Fibroblast of gingiva (primary cell): Measurements from ENCODE around the gene PDE4B.

ENCODE experiments used
- DNase-seq: peaks from one replicate; pipeline ENCODE4 v3.0.0-alpha.2; 2011; ENCODE audit warnings: low read depth

The PDE4B gene

DNA sequence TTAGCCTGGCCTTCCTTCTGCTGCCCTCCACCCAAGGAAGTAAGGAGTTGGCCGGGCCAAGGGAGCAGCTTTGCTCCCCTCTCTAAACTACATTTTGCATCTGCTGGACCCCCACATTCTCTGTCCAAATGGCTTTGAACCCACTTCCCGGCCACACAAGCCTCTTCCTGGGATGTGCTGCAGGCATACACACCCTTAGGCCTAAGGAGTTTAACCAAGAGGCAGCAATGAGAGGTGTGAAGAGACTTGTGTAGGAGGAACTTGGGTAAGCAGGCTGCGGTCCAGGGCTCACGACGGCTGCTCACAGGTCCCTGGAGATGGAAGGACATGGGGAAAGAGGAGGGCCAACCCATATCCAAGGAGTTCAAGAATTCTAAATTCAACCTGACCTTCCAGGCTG is 544.6 kb downstream of the PDE4B start:
- no peak for DNase-seq

DNA sequence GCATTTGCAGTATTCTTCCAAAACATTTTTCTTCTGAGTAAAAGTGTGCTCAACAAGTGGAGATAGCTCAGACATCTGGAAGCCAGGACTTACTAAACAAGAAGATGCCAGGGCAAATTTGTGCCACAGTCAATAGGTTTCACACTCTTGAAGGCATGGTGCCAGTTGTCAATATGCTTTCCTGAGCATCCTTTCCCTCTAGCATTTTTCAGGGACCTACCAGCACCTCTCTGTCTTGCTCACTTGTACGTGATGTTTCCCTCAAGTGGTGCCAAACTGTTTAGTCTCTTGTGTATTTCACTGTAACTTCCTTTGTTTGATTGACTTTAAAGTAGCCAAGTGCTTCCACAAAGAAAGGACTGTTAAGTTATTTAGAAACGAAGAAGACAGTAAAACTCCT is 547.2 kb downstream of the PDE4B start:
- DNase-seq, result no peak

DNA sequence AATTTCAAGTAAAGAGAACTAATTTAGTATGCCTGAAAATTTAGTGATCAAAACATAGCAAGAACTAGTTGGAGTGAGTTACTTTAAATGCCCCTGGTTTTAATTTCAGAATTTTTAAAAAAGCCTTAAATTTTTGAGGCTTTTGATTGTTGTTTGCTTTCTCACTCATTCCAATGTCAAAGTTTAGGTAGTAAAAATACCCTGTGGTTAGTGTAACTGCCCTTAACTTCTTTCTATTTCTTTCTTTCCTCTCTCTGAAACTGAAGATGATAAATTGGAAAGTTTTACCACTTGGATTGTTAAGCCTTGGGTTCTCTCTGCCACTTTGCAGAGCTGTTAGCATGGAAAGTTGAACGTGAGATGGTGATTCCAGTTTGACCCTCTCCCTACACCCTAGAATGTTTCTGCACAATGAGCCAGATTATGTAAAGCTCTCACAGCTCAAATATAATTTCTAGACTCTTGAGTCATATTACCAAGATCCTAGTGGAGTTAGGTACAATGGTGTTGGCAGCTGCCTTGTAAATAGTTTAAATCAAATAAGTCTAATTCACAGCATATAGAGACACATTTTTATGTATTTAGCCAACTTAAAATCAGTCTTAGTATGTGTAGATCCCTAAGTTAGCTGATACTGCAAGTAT is 548.9 kb downstream of the PDE4B start:
- DNase-seq, result no peak

DNA sequence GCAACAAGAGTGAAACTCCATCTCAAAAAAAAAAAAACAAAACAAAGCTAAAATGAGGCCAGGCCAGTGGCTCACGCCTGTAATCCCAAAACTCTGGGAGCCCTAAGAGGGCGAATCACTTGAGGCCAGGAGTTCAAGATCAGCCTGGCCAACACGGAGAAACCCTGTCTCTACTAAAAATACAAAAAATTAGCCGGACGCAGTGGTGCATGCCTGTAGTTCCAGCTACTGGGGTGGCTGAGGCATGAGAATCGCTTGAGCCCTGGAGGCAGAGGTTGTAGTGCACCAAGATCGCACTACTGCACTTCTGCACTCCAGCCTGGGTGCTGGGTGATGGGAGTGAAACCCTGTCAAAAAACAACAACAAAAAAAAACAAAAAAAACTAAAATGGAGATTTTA is 550.0 kb downstream of the PDE4B start:
- no peak for DNase-seq

DNA sequence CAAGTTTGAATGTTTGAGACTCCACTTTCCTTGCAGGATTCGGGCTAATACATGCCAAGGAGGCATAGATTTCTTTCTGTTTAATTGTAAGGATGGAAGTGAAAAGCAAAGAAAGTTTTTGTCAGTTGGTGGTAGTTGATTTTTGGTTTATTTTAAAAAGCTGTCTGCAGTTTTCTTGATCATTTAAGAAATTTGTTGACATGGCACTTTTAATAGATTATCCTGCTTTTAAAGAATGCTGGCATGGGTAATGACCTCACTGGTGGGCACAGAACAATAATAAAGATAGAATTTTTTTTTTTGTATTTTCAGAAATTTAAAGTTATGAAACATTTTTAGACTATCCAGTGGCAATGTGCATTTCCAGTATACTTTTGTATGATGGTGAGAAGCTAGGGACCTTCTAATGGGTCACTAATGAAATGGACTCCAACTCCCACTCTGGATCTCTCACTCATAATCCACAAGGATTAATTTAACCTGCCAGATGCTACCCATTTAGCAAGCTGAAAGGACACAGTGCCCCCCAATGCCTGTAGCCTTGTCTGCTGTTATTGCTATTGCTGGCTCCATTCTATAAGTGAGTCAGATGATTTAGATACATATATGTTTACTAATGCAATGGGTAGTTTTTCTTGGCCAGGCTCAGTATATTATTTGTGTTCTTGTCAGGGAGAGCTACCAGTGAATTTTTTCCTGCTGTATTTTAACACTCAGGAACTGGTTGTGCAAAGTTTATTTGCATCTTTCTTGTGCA is 551.1 kb downstream of the PDE4B start:
- no peak for DNase-seq

DNA sequence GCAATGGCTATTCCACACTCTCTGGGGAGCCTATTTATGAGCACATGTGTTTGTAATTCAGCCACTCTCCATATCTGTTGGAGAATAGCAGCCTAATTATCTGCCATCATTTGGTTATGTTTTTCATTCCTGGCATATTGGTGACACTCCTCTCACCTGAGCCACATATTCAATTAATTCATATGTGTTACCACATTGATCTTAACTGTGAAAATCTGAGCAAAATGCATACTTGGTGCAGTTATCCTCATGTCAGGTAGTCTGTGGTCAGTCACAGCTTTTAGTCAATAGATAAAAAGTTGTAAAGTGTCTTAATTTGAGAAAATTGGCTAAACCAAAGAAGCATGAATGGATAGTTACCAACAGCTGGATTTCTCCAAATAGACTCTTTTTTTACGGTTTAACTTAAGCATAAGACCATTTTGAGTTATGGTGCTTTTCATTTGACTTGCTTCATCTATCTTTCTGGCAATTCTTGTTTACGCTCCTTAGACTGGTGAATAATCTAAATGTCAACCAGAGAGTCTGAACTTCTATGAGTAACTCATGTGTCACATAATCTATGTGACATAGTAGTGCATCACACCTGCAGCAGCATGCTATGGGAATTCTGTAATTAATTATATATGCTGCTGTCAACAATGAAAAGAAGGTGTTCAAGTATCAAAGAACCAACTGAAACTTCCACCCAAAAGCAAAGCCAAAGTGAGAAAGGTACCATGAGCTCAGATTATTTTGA is 553.5 kb downstream of the PDE4B start:
- DNase-seq, result no peak

DNA sequence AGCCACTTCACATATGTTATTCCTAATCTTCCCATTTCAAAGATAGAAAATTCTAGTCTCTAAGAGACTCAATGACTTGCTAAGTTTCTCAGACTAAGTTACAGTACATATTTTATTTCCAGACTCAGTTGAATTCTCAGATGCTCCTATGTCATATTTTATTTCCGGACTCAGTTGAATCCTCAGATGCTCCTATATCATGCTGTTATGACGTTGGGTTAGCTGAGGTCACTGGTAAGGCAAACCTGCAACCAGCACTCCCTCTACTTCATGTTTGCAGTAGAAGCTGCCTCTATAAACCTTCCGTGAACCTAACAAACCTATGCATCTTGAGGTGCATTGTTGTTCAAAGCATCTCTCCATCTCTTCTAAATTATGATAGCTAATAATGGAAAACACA is 554.2 kb downstream of the PDE4B start:
- DNase-seq, result no peak

DNA sequence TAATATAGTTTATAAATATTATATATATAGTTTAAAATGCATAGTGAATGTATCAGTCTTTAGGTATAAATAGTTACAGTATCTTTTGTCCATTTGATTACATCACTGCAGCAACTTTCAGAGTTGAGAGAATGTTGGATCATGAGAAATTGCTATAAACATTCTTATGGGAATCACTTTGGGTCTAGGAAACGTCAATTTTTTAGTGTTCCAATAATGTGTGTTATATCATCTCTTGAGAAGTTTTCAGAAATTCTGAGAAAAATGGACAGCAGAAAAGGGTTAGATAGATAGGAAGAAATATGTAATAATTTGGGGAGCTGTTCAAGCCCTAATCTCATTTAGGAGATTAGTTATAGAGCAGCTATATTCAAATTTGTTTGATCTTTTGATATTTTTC is 556.1 kb downstream of the PDE4B start:
- no peak for DNase-seq

DNA sequence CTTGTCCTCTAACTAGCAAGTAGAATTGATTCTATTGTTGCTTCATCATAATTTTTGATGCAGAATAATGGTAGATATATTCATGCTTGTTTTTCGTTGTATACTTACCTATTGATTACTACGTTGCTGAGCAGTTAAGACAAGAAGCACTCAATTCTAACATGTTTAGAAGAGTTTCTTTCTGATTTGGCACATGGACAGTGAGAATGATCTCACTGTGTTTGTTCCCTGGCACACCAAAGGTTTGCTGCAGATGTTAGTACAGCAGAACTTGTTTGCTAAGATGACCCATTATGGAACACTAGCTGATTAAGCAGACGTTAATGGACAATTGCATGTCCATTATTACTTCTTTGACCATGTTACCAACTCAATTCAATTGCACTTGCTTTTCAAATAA is 556.5 kb downstream of the PDE4B start:
- DNase-seq, result no peak

DNA sequence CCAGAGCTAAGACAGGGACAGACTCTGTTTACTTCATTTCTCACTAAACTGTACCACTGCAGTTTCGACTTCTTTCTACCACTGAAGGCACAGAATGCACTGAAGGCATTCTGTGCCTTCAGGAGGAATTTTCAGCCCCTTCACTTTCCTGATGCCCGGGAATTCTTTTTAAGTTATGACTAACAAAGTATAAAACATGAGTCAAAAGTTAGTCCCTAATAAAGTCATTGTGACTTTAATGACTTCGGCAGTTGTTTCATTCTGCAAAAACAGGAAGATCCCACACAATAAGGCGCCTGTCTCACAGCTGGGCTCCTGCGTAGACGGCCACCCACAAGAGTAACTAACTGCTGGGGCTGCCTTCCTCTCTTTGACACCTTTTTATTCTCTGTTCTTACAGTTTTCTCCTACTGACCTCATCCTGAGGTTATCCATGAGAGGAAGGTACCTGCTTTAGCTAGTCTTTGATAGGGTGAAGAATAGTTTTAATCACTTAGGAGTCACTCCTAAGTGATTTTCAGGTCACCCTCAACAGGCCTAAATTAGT is 557.4 kb downstream of the PDE4B start:
- DNase-seq, result no peak

DNA sequence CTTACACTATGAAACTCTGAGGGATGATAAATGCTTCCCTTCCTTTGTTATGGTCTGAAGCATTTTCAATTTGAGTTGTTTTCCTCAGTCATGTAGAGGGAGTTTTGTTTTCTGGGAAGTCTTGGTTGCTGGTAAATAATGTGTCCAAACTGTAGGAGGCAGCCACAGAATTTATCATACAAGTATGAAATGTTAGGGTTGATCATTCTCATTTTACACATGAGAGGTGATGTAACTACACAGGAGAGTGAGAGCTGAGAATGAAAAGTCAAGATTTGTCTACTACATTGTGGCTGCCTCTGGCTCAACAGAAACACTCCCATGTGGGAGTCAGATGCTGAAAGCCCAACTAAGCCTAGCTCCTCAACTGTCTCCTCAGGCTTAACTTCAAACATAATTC is 558.8 kb downstream of the PDE4B start:
- no peak for DNase-seq

DNA sequence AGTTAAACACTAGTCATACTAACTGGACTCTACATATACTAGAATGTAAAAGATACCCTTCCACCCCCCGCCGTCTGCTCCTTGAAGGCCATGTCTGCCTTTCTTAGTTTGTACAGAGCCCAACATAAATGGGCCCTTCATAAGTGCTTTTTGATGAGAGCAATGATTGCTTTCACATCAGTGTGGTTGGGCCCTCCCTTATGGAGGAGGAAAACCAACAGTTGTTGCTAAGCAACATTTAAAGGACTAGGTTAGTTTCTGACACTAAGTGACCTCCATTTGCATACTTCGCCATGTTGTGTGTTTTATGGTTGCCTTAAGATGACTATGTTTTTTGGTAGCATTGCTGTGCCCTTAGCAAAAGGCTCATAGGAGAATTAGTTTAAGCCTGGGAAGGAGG is 559.2 kb downstream of the PDE4B start:
- no peak for DNase-seq

DNA sequence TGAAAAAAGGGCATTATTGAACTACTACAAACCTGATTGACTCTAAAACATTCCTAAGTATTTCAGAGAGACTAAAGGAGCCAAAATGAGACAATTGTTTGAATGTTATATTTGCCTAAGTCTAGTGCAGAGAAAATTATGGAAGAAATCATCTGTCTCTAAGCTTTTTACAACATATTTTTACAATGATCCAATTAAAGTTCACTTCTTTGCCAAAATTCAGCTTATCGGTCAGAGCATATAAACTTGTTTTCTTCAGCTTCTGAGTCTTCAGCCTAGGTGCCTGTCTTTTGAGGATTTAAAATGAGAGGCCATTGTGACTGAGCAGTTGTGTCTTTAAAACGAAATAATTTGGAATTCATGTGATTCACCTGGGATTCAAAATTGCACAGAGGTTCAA is 560.1 kb downstream of the PDE4B start:
- no peak for DNase-seq

DNA sequence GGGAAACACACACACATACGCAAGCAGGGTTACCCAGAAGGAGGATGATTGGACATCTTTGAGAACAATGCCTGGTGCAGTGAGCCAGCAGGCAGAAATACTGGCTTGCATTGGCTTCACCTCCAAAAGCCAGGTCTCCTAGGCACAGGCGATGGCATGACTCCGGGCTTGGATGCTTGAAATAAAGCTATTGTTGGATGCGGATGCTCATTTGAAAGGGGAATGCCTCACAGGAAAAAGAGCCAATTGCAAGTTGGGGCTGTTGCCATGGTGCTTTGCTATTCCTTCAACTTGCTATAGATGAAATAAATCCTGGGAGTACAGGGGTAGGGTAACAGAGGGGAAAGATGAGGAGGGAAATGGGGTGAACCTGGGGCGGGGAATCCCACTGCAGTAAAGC is 560.6 kb downstream of the PDE4B start:
- DNase-seq, result no peak

DNA sequence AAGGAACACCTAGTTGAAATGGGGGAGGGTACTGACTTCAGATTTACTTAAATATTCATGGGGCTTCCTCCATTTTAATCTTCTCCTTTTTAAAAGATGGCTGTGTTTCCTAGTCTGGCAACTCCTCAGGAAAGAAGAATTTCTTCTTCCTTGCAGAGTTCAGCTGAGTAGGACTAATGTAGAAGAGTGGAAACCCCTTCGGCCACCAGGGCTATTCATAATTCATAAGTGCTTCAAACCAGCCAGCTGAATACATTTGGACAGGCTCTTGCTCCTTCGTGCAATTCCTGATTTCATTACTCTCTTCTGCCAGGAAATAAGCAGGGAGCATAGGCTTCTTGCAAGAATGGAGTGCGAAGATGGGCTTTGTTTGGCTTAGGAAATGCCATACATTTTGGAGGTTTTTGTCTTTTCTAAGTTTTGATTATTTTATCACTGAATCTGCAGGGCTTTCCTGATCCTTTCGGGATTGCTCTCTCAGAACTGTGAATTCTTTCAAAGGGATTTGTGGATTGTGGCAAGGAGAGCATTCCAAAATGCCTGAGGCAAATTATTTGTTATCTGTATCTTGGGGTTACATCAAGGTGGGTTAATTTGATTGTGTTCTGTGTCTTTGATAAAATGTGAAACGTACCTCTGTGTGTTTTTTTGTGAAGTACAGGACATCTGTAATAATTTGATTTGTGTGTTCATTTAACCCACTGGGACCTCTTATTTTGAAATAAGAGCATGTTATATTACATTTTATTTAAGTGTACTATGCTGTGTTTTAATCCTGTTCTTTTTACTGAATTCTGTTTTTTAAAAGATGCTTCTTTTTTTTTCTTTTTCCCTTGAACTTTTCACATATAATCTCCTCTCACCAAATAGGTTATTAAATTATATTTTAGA is 561.9 kb downstream of the PDE4B start:
- DNase-seq, result peak; percentile 51

DNA sequence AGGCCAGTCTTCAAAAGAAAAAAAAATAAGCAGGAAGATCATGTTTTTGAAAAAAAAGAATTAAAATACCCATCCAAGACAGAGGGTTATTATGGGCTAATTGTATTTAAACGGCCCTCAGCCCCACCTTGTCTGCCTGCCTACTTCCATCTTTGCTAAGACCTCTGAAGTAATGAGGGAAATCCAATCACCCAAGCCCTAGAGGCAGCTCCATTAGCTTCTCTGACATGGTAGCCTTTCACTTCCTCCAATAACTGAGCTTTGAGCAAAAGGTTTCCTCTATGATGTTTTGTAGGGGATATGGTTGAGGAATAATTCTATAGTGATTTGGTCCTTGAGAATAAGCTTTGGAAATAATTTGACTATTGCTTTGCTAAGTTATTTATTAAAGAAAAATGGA is 563.1 kb downstream of the PDE4B start:
- no peak for DNase-seq

DNA sequence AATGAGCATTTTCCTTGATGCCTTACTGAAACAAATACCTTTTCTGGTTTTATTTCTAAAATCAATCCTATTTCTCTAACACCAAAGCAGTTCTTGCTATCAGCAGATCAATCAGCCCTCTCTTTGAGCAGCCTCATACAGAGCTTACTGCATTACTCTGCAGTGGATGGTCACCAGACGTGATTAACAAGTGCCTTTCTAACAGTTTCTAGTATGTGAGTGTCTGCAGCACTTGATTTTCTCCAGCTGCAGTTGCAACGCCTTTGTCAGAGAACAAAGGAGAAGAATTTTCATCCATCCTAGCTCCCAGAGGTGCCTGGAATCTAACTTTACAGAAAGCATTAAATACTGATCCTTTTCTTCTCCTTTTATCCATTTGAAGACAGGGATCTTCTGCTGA is 563.9 kb downstream of the PDE4B start:
- DNase-seq, result no peak

DNA sequence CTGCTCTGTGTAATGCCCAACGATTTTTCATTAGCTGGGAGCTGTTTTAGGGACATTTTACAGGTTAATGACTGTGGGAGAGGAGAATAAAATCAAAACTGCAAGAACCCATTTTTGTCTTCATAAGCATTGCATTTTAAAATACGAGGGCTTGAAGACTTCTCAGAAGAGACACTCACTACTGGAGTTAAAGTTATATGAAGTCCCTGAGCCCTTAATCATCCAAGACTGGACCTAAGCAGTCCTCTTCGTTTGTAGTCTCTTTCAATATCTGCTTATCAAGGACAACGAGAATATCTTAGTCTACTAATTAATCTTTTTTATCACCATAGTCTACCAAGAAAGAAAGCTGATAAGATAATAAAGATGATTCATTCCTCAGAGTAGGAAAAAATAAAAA is 564.3 kb downstream of the PDE4B start:
- DNase-seq, result no peak

DNA sequence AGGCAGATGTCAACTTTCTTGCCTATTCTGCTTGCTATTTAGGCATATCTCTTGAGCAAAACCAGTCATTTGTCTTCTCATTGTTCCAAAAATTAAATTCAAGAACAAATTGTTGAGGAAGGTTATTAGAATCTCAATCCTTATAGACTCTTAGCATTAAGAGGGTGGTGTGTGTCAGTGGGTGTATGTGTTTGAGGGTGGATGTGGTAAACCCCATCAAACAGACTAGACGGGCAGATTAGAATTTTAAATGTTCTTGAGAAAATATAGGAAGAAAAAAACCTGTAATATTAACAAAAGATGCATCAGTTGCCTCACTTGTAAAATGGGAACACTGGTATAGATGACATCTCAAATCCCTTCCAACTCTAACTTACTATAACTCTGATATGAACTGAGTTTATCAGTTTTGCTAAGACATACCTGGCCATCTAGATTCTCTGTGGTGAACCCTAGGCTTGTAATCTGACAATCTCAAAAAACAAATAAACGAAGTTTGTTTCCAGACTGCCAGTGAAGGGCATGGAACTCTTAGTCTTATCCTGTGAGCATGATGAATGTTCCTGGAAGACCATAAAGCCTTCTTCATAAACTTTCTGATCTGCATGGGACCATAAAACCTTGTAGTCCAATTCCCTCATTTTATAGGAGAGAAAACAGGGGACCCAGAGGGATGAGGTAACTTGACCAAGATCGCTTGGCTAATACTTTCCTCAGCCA is 564.9 kb downstream of the PDE4B start:
- no peak for DNase-seq

DNA sequence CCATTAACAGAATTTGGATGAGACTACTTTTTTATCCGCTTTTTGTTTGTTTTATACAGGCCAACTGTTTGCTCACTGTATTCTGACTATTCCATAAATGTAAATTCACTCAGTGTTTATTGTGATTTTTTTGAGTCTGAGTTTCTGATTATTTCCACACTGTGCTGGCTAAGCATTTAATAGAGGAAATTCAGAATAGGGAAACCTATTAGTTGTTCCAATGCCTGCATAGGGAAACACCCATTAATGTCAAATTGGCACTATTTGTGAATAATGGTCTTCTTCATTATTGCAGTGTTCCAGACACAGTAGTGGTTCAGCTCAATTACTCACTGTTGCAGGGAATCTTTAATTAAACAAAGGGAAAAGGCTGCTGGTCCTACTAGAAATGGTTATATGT is 566.6 kb downstream of the PDE4B start:
- no peak for DNase-seq

DNA sequence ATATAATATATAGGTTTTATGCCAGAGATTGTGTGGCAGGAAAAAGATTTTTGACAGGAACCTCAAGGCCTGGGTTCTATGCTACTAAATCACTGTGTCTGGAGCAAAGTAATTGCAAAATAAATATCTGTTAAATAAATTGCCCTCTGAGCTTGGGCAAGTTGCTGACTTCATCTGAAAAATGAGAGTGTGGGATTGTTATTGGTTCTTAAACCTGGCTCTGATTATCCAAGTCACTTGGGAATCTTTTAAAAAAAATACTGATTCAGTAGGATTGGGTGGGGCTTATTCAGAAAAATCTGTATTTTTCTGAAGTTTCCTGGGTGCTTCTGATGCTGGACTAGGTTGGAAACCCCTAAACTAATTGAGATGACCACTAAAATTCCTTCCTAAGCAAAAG is 567.1 kb downstream of the PDE4B start:
- peak; percentile 41 for DNase-seq
